OCI-LY7 (cell line): ENCODE measurements around the gene C16orf74.

Source experiments
- CTCF ChIP-seq: fragments of 200-600 bp; sonication (generic); conservative IDR thresholded peaks from 2 replicates; pipeline ENCODE4 v1.5.1; 2014; ENCODE audit warnings: mild to moderate bottlenecking, antibody characterized with exemption, low read length, moderate library complexity, mixed read lengths
- EZH2phosphoT487 ChIP-seq: fragments of 200-600 bp; sonication (generic); IDR thresholded peaks from 2 replicates; pipeline ENCODE4 v1.6.1; 2018; ENCODE audit warnings: low read depth, borderline replicate concordance, mild to moderate bottlenecking, mixed run types, antibody characterized with exemption, low read length, moderate library complexity, mixed read lengths

DNA sequence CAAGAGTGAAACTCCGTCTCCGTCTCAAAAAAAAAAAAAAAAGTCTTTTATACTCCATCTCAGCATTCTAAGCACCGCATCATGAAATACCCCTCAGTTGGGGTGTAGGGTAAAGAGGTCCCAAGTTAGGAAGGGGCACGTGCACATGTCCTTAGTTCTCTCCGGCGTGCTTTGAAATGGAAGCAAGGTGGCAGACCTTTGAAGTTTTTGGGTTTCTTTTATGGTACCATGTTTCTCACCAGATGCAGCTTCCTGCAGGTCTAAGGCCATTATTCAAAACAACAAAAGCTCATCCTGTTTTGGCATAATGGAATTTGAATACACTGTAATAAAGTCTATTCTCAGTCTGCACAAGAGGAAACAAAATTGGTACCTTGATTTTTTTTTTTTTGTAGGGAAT, 38.9 kb upstream of the C16orf74 start:
- TF ChIP-seq CTCF (no peak), EZH2phosphoT487 (no peak)
